MM.1S (cell line): ENCODE data around the gene FOXP1.

ENCODE experiments used
- DNase-seq: peaks from one replicate; pipeline ENCODE4 v3.0.0-alpha.2; 2015
- H2AFZ ChIP-seq: fragments of 300-600 bp; sonication (generic); 2 replicates; pipeline ENCODE4 v1.6.0; 2016; ENCODE audit warnings: antibody characterized with exemption, low read length
- H3F3A ChIP-seq: fragments of 300-600 bp; sonication (generic); 2 replicates; pipeline ENCODE4 v1.6.1; 2016; ENCODE audit warnings: mild to moderate bottlenecking, antibody characterized with exemption, low read length, moderate library complexity, mixed read lengths; ENCODE audit not compliant: insufficient read depth
- H3K27ac ChIP-seq: fragments of 300-600 bp; sonication (generic); 2 replicates; pipeline ENCODE4 v1.5.1; 2016; ENCODE audit warnings: mild to moderate bottlenecking, low read length
- H3K27me3 ChIP-seq: fragments of 300-600 bp; sonication (generic); replicated peaks from 2 replicates; pipeline ENCODE4 v1.6.0; 2016; ENCODE audit warnings: low read length; ENCODE audit not compliant: insufficient read depth
- H3K36me3 ChIP-seq: fragments of 300-600 bp; sonication (generic); replicated peaks from 2 replicates; pipeline ENCODE4 v1.6.1; 2016; ENCODE audit warnings: mild to moderate bottlenecking, low read length, mixed read lengths; ENCODE audit not compliant: insufficient read depth
- H3K4me1 ChIP-seq: fragments of 300-600 bp; sonication (generic); 2 replicates; pipeline ENCODE4 v1.6.1; 2016; ENCODE audit warnings: low read length, mixed read lengths
- H3K4me2 ChIP-seq: fragments of 300-600 bp; sonication (generic); 2 replicates; pipeline ENCODE4 v1.6.0; 2016; ENCODE audit warnings: low read depth, low read length
- H3K4me3 ChIP-seq: fragments of 300-600 bp; sonication (generic); 2 replicates; pipeline ENCODE4 v1.5.1; 2016; ENCODE audit warnings: low read length, mixed read lengths
- H3K79me2 ChIP-seq: fragments of 300-600 bp; sonication (generic); 2 replicates; pipeline ENCODE4 v1.6.1; 2016; ENCODE audit warnings: mixed run types, low read length, mixed read lengths
- H3K9ac ChIP-seq: fragments of 300-600 bp; sonication (generic); 2 replicates; pipeline ENCODE4 v1.6.1; 2016; ENCODE audit warnings: low read length, mixed read lengths
- H3K9me2 ChIP-seq: fragments of 300-600 bp; sonication (generic); replicated peaks from 2 replicates; pipeline ENCODE4 v1.6.1; 2016; ENCODE audit warnings: mild to moderate bottlenecking, low read length, mixed read lengths; ENCODE audit not compliant: insufficient read depth
- H3K9me3 ChIP-seq: fragments of 300-600 bp; sonication (generic); replicated peaks from 2 replicates; pipeline ENCODE4 v1.6.1; 2016; ENCODE audit warnings: mild to moderate bottlenecking, low read length, mixed read lengths; ENCODE audit not compliant: insufficient read depth
- H4K20me1 ChIP-seq: fragments of 300-600 bp; sonication (generic); 2 replicates; pipeline ENCODE4 v1.6.1; 2016; ENCODE audit warnings: mild to moderate bottlenecking, low read length, moderate library complexity, mixed read lengths; ENCODE audit not compliant: insufficient read depth
- EZH2 ChIP-seq: fragments of 300-600 bp; sonication (generic); optimal IDR thresholded peaks from 2 replicates; pipeline ENCODE3; 2017; ENCODE audit warnings: low read depth, mild to moderate bottlenecking, antibody characterized with exemption, low read length, mixed read lengths
- EZH2phosphoT487 ChIP-seq: fragments of 300-600 bp; sonication (generic); IDR thresholded peaks from 2 replicates; pipeline ENCODE4 v1.6.1; 2018; ENCODE audit warnings: antibody characterized with exemption, low read length
- TF ChIP-seq, protein P1 (sequence below): fragments of 300-600 bp; sonication (generic); IDR thresholded peaks from 2 replicates; pipeline ENCODE4 v1.5.1; 2016; ENCODE audit warnings: antibody characterized with exemption, low read length, mixed read lengths

FOXP1 gene

DNA sequence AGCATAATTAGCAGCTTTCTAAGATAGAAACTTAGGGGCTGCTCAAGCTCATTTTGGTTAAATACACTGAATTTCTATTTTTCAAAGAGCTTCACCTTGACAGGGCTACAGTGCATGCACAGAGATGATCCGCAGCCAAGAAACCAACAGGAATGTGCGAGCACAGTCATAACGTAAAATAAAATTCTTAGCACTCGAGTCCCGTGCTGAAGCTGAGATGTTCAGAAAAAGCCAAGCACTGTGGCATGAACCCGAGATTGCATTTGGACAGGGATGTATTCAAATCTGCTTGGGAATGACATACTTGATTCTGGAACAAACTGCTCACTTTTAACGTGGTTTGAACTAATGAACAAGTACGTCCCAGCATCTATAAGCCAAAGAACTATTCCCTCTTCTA lies 340.3 kb downstream of the FOXP1 start:
- DNase-seq = no peak
- Histone ChIP-seq H3K9me3 (no peaks in the 10 kb centered on the region), H3K9ac (no peak overlapping the region), H3F3A (no peaks in the 10 kb centered on the region), H3K27ac (no peak overlapping the region), H3K79me2 (no peaks in the 10 kb centered on the region), H4K20me1 (no peaks in the 10 kb centered on the region), H3K36me3 (no peaks in the 10 kb centered on the region), H3K4me1 (no peaks in the 10 kb centered on the region), H3K4me2 (no peak overlapping the region), H2AFZ (no peak overlapping the region), H3K27me3 (no peaks in the 10 kb centered on the region), H3K4me3 (no peak overlapping the region), H3K9me2 (no peaks in the 10 kb centered on the region)
- TF ChIP-seq EZH2 (no peak), EZH2phosphoT487 (no peak)
- TF ChIP-seq, protein P1, sequence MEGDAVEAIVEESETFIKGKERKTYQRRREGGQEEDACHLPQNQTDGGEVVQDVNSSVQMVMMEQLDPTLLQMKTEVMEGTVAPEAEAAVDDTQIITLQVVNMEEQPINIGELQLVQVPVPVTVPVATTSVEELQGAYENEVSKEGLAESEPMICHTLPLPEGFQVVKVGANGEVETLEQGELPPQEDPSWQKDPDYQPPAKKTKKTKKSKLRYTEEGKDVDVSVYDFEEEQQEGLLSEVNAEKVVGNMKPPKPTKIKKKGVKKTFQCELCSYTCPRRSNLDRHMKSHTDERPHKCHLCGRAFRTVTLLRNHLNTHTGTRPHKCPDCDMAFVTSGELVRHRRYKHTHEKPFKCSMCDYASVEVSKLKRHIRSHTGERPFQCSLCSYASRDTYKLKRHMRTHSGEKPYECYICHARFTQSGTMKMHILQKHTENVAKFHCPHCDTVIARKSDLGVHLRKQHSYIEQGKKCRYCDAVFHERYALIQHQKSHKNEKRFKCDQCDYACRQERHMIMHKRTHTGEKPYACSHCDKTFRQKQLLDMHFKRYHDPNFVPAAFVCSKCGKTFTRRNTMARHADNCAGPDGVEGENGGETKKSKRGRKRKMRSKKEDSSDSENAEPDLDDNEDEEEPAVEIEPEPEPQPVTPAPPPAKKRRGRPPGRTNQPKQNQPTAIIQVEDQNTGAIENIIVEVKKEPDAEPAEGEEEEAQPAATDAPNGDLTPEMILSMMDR = no peak

DNA sequence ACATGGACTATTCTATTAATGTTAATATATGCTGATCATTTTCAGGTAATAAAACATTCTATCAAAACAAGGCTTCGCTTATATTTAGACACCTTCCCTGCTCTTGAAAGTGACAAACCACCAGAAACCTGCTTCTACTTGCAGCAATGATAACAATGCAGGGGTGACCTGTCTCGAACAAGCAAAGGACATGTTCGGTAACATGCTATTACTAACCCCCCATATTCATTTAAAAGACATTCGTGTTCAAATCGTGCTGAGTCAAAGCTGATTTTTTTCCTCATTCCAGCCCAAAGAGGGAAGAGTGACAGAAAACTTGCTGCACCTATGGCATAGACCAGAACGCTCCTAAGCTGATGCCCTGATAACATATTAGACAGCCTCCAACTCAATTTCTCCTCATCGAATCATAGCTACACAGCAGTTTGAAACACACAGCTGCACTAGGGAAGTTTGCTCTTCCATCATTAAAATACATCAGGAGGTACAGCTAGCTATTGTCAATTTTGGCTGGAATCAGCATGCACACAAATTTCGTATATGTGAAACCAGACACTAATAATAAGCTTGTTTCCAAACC lies 341.5 kb downstream of the FOXP1 start:
- H3K27ac ChIP-seq = no peak overlapping the region
- H3K4me2 ChIP-seq = no peak overlapping the region
- no peak overlapping the region for H3K9ac ChIP-seq
- no peaks in the 10 kb centered on the region for H3K36me3 ChIP-seq
- H3K79me2 ChIP-seq = no peaks in the 10 kb centered on the region
- no peaks in the 10 kb centered on the region for H3F3A ChIP-seq
- no peak for DNase-seq
- no peaks in the 10 kb centered on the region for H4K20me1 ChIP-seq
- H2AFZ ChIP-seq = no peak overlapping the region
- no peaks in the 10 kb centered on the region for H3K9me2 ChIP-seq
- no peaks in the 10 kb centered on the region for H3K27me3 ChIP-seq
- H3K4me1 ChIP-seq = no peaks in the 10 kb centered on the region
- TF ChIP-seq EZH2phosphoT487 (no peak), EZH2 (no peak)
- TF ChIP-seq, protein P1 = no peak
- no peaks in the 10 kb centered on the region for H3K9me3 ChIP-seq
- H3K4me3 ChIP-seq = no peak overlapping the region

DNA sequence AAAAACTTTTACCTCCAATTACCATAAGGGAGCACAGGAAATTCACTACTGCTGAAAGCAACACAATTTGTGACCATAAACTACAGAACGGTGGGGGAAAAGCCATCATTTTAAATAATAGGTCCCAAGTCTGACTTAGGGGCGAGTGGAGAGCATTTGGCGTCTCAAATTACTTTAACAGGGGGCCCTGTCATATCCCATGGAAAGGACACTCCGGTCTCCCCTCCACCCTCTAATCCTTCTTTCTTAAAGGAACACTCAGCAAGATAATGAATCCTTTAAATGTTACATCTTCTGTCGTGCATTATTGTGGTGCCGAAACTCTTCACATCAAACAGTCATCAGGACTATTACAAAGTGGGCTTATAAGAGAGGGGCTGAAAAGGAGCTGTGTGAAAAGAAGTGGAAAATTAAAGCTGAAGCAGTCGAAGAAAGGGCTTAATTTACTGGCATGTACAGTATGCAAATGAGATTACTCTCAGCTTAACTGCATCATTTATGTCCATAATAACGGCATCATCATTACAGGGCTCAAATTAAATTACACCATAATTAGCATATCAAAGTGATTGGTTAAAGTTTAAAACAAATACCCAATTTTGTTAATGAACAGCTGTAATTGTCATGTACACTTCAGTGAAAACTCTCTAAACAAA lies 342.2 kb downstream of the FOXP1 start:
- Histone ChIP-seq H3K4me2 (no peak overlapping the region), H3K9me2 (no peaks in the 10 kb centered on the region), H2AFZ (no peak overlapping the region), H3K9ac (no peak overlapping the region), H3F3A (no peaks in the 10 kb centered on the region), H4K20me1 (no peaks in the 10 kb centered on the region), H3K4me3 (no peak overlapping the region), H3K4me1 (no peaks in the 10 kb centered on the region), H3K9me3 (no peaks in the 10 kb centered on the region), H3K36me3 (no peaks in the 10 kb centered on the region), H3K79me2 (no peaks in the 10 kb centered on the region), H3K27ac (no peak overlapping the region), H3K27me3 (no peaks in the 10 kb centered on the region)
- DNase-seq = no peak
- TF ChIP-seq, protein P1 = no peak
- no peak for TF ChIP-seq EZH2
- TF ChIP-seq EZH2phosphoT487 = no peak
